GM23248 (cell line): ENCODE results near the gene FAM13C. TPM values are rescaled to one million over a fixed set of nuclear protein-coding genes. Genes with fewer than 3 reads are reported as not detected.

Source experiments
- DNase-seq: peaks from one replicate; pipeline ENCODE4 v3.0.0-alpha.2; 2015
- H2AFZ ChIP-seq: fragments of 200-600 bp; sonication (generic); 2 replicates; pipeline ENCODE4 v1.6.1; 2016; ENCODE audit warnings: antibody characterized with exemption
- H3F3A ChIP-seq: fragments of 200-600 bp; sonication (generic); 2 replicates; pipeline ENCODE4 v1.6.1; 2016; ENCODE audit warnings: mild to moderate bottlenecking, antibody characterized with exemption, mixed run types; ENCODE audit not compliant: insufficient read depth
- H3K27ac ChIP-seq: fragments of 200-600 bp; sonication (generic); 2 replicates; pipeline ENCODE4 v1.5.1; 2016; ENCODE audit warnings: mild to moderate bottlenecking
- H3K27me3 ChIP-seq: fragments of 200-600 bp; sonication (generic); replicated peaks from 2 replicates; pipeline ENCODE4 v1.6.1; 2016; ENCODE audit warnings: mild to moderate bottlenecking; ENCODE audit not compliant: insufficient read depth
- H3K36me3 ChIP-seq: fragments of 200-600 bp; sonication (generic); 2 replicates; pipeline ENCODE4 v1.6.1; 2016; ENCODE audit warnings: low read depth, mild to moderate bottlenecking
- H3K4me1 ChIP-seq: fragments of 200-600 bp; sonication (generic); 2 replicates; pipeline ENCODE4 v1.6.1; 2016; ENCODE audit warnings: mild to moderate bottlenecking; ENCODE audit not compliant: insufficient read depth
- H3K4me2 ChIP-seq: fragments of 200-600 bp; sonication (generic); one replicate; pipeline ENCODE4 v1.6.1; 2016; ENCODE audit warnings: mild to moderate bottlenecking; ENCODE audit not compliant: unreplicated experiment
- H3K4me3 ChIP-seq: fragments of 200-600 bp; sonication (generic); 2 replicates; pipeline ENCODE4 v1.5.1; 2016; ENCODE audit warnings: mild to moderate bottlenecking
- H3K79me2 ChIP-seq: fragments of 200-600 bp; sonication (generic); 2 replicates; pipeline ENCODE4 v1.6.1; 2016; ENCODE audit warnings: mild to moderate bottlenecking; ENCODE audit not compliant: insufficient read depth
- H3K9ac ChIP-seq: fragments of 200-600 bp; sonication (generic); 2 replicates; pipeline ENCODE4 v1.6.1; 2016; ENCODE audit warnings: mild to moderate bottlenecking
- H3K9me2 ChIP-seq: fragments of 200-600 bp; sonication (generic); 2 replicates; pipeline ENCODE4 v1.6.1; 2016; ENCODE audit warnings: mixed run types, mild to moderate bottlenecking, moderate library complexity; ENCODE audit not compliant: insufficient read depth
- H3K9me3 ChIP-seq: fragments of 200-600 bp; sonication (generic); one replicate; pipeline ENCODE4 v1.6.1; 2017; ENCODE audit warnings: low read depth
- H4K20me1 ChIP-seq: fragments of 200-600 bp; sonication (generic); 2 replicates; pipeline ENCODE4 v1.6.0; 2016; ENCODE audit not compliant: insufficient read depth
- EZH2 ChIP-seq: fragments of 200-600 bp; sonication (generic); IDR thresholded peaks from 2 replicates; pipeline ENCODE4 v1.6.1; 2018; ENCODE audit warnings: antibody characterized with exemption, mild to moderate bottlenecking; ENCODE audit not compliant: insufficient read depth, poor library complexity, severe bottlenecking
- EZH2phosphoT487 ChIP-seq: fragments of 200-600 bp; sonication (generic); IDR thresholded peaks from 2 replicates; pipeline ENCODE4 v1.6.1; 2018; ENCODE audit warnings: antibody characterized with exemption, moderate library complexity, mild to moderate bottlenecking, low read depth; ENCODE audit not compliant: insufficient read depth
- WGBS, 2 experiments: methylation state at CpG; one replicate each; pipeline ENCODE4 v1.1.6; 2015 to 2017; ENCODE audit warnings: low lambda C conversion rate in 2 of 2, low coverage in 1 of 2; ENCODE audit errors: missing lambda C conversion rate in 2 of 2; 5-methylcytosine and 5-hydroxymethylcytosine counted together
- in situ Hi-C: fragments of 300-500 bp; cut with MboI; formaldehyde crosslinking; loops from 2 replicates; pipeline ENCODE4 v1.15.0; 2020
- polyA plus RNA-seq: library from polyadenylated mRNA; unstranded; fragments of >200 nt; fragmentation: Nextera tagmentation; extraction: Ambion mirVana; gene quantifications from 2 replicates; pipeline ENCODE4 v1.2.1, GENCODE V29; 2016
- total RNA-seq: library from RNA; depleted of rRNA; stranded (reverse); fragments of >200 nt; shearing (Covaris generic); gene quantifications from 2 replicates; pipeline ENCODE4 v1.2.3, GENCODE V29; 2014

FAM13C gene
- total and polyA plus RNA-seq, 2 experiments from 2014 or later: 0.54 to 0.56 TPM

DNA sequence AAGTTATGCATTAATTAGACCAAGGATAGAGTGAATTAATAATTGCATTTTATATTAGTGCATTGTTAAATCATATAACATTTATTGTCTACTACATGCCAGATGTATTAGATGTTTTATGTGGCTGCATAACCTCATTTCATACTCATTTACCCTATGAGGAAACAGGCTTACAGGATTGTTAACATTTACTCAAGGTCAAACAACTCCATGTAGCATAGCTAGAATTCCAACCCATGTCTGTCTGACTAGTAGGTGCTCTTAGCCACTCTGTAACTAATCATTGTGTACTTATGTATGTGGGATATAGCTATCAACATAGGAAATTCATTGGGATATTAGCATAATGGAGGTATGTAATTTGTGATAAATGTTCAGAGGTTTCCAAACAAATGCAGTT is 139.6 kb downstream of the FAM13C start:
- Histone ChIP-seq H3K9ac (no peak overlapping the region), H3K4me3 (no peak overlapping the region), H4K20me1 (no peaks in the 10 kb centered on the region), H2AFZ (no peak overlapping the region), H3K4me2 (no peak overlapping the region), H3F3A (no peaks in the 10 kb centered on the region), H3K9me2 (no peaks in the 10 kb centered on the region), H3K79me2 (no peaks in the 10 kb centered on the region), H3K27ac (no peak overlapping the region), H3K27me3 (no peaks in the 10 kb centered on the region), H3K36me3 (no peaks in the 10 kb centered on the region), H3K4me1 (no peaks in the 10 kb centered on the region), H3K9me3 (no peaks in the 10 kb centered on the region)
- no peak for TF ChIP-seq EZH2phosphoT487
- DNase-seq: peak; percentile 13
- in situ Hi-C loops: loop anchor here (25.0 kb wide), 2 partner anchors 435 to 810 kb away; no protein-coding TSS in a partner anchor

DNA sequence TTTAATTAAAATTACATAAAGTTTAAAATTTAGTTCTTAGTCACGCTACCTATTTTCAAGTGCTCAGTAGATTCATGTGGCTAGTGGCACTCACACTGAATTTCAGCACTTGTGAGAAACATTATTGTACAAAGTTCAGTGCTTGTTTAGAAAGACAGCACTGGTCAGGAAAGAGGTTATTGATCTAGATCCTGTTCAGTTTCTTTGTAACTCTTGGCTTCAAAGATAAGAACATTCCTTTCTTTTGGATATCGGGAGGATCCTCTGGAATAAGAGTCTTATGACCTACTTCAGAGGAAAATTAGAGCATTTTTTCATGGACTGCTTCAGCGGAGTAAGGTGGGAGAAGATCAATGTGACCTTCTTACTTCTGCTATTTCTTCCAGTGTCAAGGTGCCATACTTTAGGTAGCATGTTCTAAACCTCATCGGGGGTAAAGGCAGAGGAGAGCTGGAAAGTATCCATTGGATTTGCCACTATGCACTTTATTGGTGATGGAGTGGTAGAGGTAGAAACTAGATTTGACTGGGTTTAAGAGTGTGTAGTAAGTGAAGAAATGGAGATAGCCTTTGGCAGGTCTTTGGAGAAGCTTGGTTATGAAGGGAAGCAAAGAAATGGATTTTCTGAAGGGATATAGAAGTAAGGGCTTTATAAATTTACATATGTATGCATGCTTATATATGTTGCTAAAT is 146.0 kb downstream of the FAM13C start:
- H3K36me3 ChIP-seq: no peaks in the 10 kb centered on the region
- H4K20me1 ChIP-seq: no peaks in the 10 kb centered on the region
- H3K4me1 ChIP-seq: no peaks in the 10 kb centered on the region
- WGBS, 2 experiments: 51% methylated on average over 4 of the region's 4 CpGs
- no peaks in the 10 kb centered on the region for H3K9me2 ChIP-seq
- H3K4me3 ChIP-seq: no peak overlapping the region
- no peak overlapping the region for H3K9ac ChIP-seq
- no peak overlapping the region for H2AFZ ChIP-seq
- H3K9me3 ChIP-seq: no peaks in the 10 kb centered on the region
- peaks cover 10% of the 10 kb centered on the region; the same call in 1 of the 2 replicates for H3K27me3 ChIP-seq
- DNase-seq: no peak
- no peaks in the 10 kb centered on the region for H3F3A ChIP-seq
- no peak overlapping the region for H3K4me2 ChIP-seq
- H3K79me2 ChIP-seq: no peaks in the 10 kb centered on the region
- H3K27ac ChIP-seq: no peak overlapping the region
- in situ Hi-C loops: loop anchor here (25.0 kb wide), 2 partner anchors 429 to 804 kb away; no protein-coding TSS in a partner anchor
- TF ChIP-seq EZH2 (no peak), EZH2phosphoT487 (no peak)

DNA sequence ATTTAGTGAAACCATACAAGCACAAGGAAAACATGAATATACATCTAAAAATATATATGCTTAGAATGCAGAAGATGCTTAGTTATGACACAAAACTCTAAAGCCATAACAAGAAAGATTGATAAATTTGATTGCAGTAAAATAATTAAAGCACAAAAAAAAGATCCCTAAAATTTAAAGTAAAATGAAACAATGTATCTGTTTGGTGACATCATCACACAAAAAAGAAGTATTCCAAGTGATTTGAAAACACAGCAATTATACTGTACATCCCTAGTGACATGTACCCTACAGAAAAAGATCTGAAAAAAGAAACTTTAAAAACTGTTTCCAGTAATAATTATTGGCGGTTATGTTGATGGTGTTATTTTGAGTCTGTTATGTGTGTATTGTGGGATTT is 148.2 kb downstream of the FAM13C start:
- Histone ChIP-seq H4K20me1 (no peaks in the 10 kb centered on the region), H3K4me2 (no peak overlapping the region), H3K27ac (no peak overlapping the region), H3K36me3 (no peaks in the 10 kb centered on the region), H3K9me2 (no peaks in the 10 kb centered on the region), H3K9me3 (no peaks in the 10 kb centered on the region), H2AFZ (no peak overlapping the region), H3K27me3 (peaks cover 10% of the 10 kb centered on the region; the same call in 1 of the 2 replicates), H3K79me2 (no peaks in the 10 kb centered on the region), H3K9ac (no peak overlapping the region), H3F3A (no peaks in the 10 kb centered on the region), H3K4me1 (no peaks in the 10 kb centered on the region), H3K4me3 (no peak overlapping the region)
- in situ Hi-C loops: loop anchor here (25.0 kb wide), 2 partner anchors 427 to 802 kb away; no protein-coding TSS in a partner anchor
- WGBS, 2 experiments: 78 to 88% methylated on average over 1 of the region's 1 CpG
- DNase-seq: no peak
- TF ChIP-seq EZH2 (no peak), EZH2phosphoT487 (no peak)

DNA sequence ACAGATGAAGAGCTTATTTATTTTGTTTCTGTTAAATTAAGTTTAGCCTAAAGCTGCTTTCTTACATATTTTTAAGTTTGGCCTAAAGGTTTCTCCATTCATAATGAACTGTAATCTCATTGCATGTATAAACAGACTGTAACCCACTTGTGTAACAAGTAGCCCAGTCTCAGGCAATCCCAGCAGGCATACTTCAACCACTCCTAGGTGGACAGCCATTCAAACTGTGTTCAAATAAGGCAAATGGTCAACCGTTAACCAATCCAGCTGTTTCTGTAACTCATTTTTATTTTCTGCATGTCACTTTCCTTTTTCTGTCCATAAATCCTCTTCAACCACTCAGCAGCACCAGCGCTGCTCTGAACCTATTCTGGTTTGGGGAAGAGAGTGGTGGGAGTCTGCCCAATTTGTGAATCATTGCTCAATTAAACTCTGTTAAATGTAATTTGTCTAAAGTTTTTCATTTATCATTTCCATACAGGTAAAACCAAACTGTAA is 150.0 kb downstream of the FAM13C start:
- H4K20me1 ChIP-seq: no peaks in the 10 kb centered on the region
- no peak for DNase-seq
- no peaks in the 10 kb centered on the region for H3K4me1 ChIP-seq
- no peaks in the 10 kb centered on the region for H3F3A ChIP-seq
- H3K9me3 ChIP-seq: no peaks in the 10 kb centered on the region
- H3K27ac ChIP-seq: no peak overlapping the region
- no peaks in the 10 kb centered on the region for H3K36me3 ChIP-seq
- no peak overlapping the region for H3K4me2 ChIP-seq
- no peak overlapping the region for H3K4me3 ChIP-seq
- no peak overlapping the region for H2AFZ ChIP-seq
- 41 to 43% methylated on average over 2 of the region's 2 CpGs for WGBS, 2 experiments
- peaks cover 10% of the 10 kb centered on the region; the same call in 1 of the 2 replicates for H3K27me3 ChIP-seq
- H3K79me2 ChIP-seq: no peaks in the 10 kb centered on the region
- in situ Hi-C loops: loop anchor here (25.0 kb wide), 2 partner anchors 425 to 800 kb away; no protein-coding TSS in a partner anchor
- TF ChIP-seq EZH2: no peak
- no peak for TF ChIP-seq EZH2phosphoT487
- no peaks in the 10 kb centered on the region for H3K9me2 ChIP-seq
- no peak overlapping the region for H3K9ac ChIP-seq
